CD4-positive, alpha-beta T cell treated with Interleukin-6 at 100 ng/mL for 8 hours (primary cell): ENCODE data around the gene TNPO2.
"Not testable (repeated sequence)": the region's sequence is repeated elsewhere in the genome, so short reads cannot be mapped to it uniquely, and the experiment has no call there.

Source experiments
- DNase-seq: peaks from one replicate; pipeline ENCODE4 v3.0.0-alpha.2; 2020; ENCODE audit warnings: mixed read lengths, low spot score

The TNPO2 gene

GRCh38 chr19:12705169-12705568 is 18.6 kb downstream of the TNPO2 start:
- DNase-seq = no peak

- no peak for DNase-seq
Observed at GRCh38 chr19:12703046-12703445, 20.7 kb downstream of the TNPO2 start.

GRCh38 chr19:12701596-12702282 is 22.0 kb downstream of the TNPO2 start:
- no peak for DNase-seq

- DNase-seq = no peak
Observed at GRCh38 chr19:12698138-12698537, 25.6 kb downstream of the TNPO2 start.

GRCh38 chr19:12697425-12697824 is 26.3 kb downstream of the TNPO2 start:
- DNase-seq = not testable (repeated sequence)

- peak; percentile 94 for DNase-seq
Observed at GRCh38 chr19:12696366-12697335, 27.1 kb downstream of the TNPO2 start, which contains the start of gene FBXW9. Gene FBXW9 (minus strand): TSS chr19:12696631. CDS start chr19:12696581, 50 bp downstream.

GRCh38 chr19:12695997-12696365 is 27.8 kb downstream of the TNPO2 start:
- DNase-seq = no peak

GRCh38 chr19:12695514-12695913 is 28.2 kb downstream of the TNPO2 start:
- DNase-seq = no peak

- no peak for DNase-seq
Observed at GRCh38 chr19:12695096-12695495, 28.6 kb downstream of the TNPO2 start.

GRCh38 chr19:12694641-12695040 is 29.1 kb downstream of the TNPO2 start:
- DNase-seq = no peak

GRCh38 chr19:12692960-12693359 is 30.8 kb downstream of the TNPO2 start:
- DNase-seq = no peak

GRCh38 chr19:12689581-12690216 is 34.0 kb downstream of the TNPO2 start:
- no peak for DNase-seq

GRCh38 chr19:12689012-12689411 is 34.7 kb downstream of the TNPO2 start:
- no peak for DNase-seq

- no peak for DNase-seq
Observed at GRCh38 chr19:12687496-12688196, 36.1 kb downstream of the TNPO2 start, which contains the start of gene GNG14. Gene GNG14 (plus strand): TSS chr19:12687998. CDS start chr19:12688049, 51 bp downstream.

GRCh38 chr19:12685831-12686230 is 37.9 kb downstream of the TNPO2 start:
- no peak for DNase-seq

GRCh38 chr19:12681074-12681987 is 42.4 kb downstream of the TNPO2 start, which contains the start of gene DHPS:
Gene DHPS (minus strand): TSS chr19:12681880. CDS start chr19:12681766, 114 bp downstream.
- DNase-seq = peak; percentile 95

- no peak for DNase-seq
Observed at GRCh38 chr19:12680034-12680433, 43.7 kb downstream of the TNPO2 start.

GRCh38 chr19:12678039-12678438 is 45.7 kb downstream of the TNPO2 start:
- DNase-seq = not testable (repeated sequence)

- no peak for DNase-seq
Observed at GRCh38 chr19:12676928-12677327, 46.8 kb downstream of the TNPO2 start.

- DNase-seq = peak; percentile 77
Observed at GRCh38 chr19:12676384-12676792, 47.3 kb downstream of the TNPO2 start.

- no peak for DNase-seq
Observed at GRCh38 chr19:12675940-12676339, 47.8 kb downstream of the TNPO2 start.
